GM21528 (cell line): ENCODE data around the gene MAPK10.

Experiments
- ATAC-seq: cut with Tn5 transposase; IDR thresholded peaks from one replicate; pipeline ENCODE4 v1.9.1; 2021; ENCODE audit warnings: mild to moderate bottlenecking, moderate library complexity; ENCODE audit not compliant: unreplicated experiment, low FRiP score

Gene MAPK10

GRCh38 chr4:86359944-86360478, at the start of gene MAPK10:
MAPK10 (minus strand) TSS chr4:86360053.
- peak; percentile 99 for ATAC-seq

- no peak for ATAC-seq
Observed at GRCh38 chr4:86403575-86403974, 43.7 kb upstream of the MAPK10 start.

GRCh38 chr4:86401826-86402225, 42.0 kb upstream of the MAPK10 start:
- no peak for ATAC-seq

DNA sequence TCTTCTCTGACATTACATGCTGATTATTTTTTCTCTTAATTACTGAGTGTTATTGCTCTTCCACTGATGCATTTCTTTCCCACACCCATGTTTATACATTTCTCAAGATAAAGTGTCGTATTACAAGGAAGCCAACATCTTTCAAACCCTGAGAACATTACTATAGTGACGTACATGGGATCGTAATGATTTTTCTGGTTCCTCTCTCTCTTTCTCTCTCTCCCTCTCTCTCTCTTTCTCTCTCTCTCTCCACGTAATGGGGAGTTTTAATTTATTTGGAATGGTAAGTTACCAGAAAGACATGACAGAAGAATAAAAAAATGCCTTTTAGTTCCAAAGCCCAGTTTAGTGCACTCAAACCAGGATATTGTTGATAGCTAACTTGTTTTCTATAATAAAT, 40.4 kb upstream of the MAPK10 start:
- no peak for ATAC-seq

GRCh38 chr4:86398187-86398586, 38.3 kb upstream of the MAPK10 start:
- no peak for ATAC-seq

DNA sequence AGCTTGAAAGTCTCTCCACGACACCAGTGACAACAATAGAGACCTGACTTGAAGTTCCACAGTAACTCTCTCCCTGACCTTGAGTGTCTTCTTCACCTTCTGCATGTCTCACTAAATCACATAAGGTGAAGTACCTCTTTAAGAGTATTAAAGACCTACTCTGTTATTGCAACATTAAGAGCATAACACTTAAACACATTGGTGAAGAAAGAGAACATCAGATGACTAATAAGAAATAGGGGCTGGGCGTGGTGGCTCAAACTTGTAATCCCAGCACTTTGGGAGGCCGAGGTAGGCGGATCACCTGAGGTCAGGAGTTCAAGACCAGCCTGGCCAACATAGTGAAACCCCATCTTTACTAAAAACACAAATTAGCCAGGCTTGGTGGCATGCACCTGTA, 33.9 kb upstream of the MAPK10 start:
- ATAC-seq, result no peak

DNA sequence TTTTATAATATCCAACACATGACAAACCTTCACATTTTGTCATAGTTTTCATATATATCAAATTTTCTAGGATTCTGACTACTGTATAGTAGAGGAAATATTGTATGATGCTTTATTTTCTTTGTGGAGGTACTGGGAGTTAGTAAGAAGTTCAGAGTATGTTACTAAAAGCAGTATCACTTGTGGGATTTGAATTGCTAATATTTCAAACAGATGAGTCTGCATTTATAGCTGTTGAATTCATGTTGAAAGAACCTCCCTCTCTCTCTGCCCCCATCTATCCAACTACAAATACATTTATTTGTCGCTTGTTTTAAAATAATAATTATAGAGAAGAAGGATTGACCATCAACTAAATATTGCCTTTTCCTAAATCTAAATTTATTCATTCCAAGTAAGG, 29.8 kb upstream of the MAPK10 start:
- ATAC-seq, result no peak

GRCh38 chr4:86388252-86388651, 28.4 kb upstream of the MAPK10 start:
- ATAC-seq, result no peak

GRCh38 chr4:86386817-86387415, 27.1 kb upstream of the MAPK10 start:
- no peak for ATAC-seq

- ATAC-seq, result no peak
Observed at GRCh38 chr4:86386201-86386600, 26.3 kb upstream of the MAPK10 start.

GRCh38 chr4:86381431-86381830, 21.6 kb upstream of the MAPK10 start:
- no peak for ATAC-seq

DNA sequence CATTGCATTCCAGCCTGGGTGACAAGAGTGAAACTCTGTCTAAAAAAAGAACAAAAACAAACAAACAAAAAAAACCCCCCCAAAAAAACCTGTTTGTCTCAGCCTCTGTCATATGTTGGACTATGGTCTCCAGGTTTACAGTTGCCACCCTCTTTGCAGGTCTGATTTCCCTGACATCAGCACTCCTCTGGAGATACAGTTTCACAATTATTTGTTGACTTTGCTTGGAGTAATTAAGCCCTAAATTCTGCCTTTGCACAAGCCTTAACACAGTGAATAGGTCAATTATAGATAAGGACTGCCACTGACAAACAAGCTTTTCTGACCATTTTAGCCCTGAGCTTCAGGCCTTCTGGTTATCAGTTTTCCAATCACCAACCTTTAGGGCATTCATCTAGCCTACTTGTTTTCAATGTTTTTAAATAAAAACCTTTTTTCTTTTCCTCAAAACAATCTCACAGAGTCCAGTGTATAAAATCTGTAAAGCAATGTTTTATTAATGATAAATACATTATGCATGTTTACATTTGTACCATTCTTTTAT, 20.4 kb upstream of the MAPK10 start:
- ATAC-seq, result no peak

DNA sequence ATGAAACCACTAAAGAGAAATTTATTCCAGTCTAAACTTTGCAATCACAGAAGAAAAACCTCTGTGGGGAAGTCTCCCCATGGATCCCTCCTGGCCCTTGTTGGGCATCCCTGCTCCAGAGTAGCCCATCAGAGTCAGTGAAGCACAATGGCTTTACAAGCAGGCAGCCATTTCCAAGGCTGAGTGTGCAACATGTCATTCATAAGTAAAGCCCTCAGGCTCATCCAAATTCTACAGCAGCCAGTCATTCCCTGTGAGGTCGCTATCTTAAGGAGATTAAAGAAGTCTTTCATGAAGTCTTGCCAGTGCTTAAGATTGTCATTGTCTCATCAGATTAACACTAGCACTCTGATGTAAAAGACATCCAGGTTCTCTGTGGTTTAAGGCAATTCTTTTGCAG, 17.0 kb upstream of the MAPK10 start:
- no peak for ATAC-seq

DNA sequence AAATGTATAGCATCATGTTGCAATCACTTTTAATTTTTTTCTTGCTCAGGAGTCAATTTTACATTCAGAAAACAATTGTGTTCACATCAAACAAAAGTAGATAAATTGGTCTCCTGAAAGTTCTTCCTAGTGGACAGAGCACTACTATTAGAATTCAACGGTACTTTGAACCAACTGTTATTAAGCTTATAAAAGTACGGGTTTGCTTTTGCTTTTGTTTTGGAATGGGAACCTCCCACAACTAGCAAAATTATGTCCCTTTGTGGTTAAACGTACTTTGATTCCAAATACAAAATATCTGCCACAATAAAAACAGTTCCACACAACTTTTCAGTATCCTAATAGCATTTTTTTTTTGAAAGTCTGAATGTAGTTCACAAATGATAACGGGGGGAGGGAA, 8.6 kb upstream of the MAPK10 start:
- ATAC-seq, result no peak

GRCh38 chr4:86367577-86367976, 7.7 kb upstream of the MAPK10 start:
- ATAC-seq, result no peak

- no peak for ATAC-seq
Observed at GRCh38 chr4:86366920-86367319, 7.1 kb upstream of the MAPK10 start.

GRCh38 chr4:86362510-86362909, 2.7 kb upstream of the MAPK10 start:
- no peak for ATAC-seq

GRCh38 chr4:86358257-86358656, 1.6 kb downstream of the MAPK10 start:
- ATAC-seq, result no peak

DNA sequence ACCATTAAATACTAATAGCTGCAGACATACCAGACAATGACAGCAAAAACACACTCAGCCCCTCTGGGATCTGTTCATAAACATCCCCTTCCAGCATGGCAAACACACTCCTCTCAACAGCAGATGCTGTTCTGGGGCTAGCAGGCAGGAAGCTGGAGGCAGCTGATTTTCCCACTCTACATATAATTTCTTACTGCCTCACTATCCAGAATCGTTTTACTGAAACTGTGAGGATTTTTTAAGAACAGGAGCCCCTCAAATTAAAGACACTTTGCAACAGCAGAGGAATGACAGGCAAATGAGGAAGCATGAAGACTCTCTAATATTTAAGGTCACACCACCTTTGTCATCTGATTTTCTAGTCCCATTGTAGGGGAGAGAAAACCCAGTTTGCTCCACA, 2.2 kb downstream of the MAPK10 start:
- no peak for ATAC-seq

DNA sequence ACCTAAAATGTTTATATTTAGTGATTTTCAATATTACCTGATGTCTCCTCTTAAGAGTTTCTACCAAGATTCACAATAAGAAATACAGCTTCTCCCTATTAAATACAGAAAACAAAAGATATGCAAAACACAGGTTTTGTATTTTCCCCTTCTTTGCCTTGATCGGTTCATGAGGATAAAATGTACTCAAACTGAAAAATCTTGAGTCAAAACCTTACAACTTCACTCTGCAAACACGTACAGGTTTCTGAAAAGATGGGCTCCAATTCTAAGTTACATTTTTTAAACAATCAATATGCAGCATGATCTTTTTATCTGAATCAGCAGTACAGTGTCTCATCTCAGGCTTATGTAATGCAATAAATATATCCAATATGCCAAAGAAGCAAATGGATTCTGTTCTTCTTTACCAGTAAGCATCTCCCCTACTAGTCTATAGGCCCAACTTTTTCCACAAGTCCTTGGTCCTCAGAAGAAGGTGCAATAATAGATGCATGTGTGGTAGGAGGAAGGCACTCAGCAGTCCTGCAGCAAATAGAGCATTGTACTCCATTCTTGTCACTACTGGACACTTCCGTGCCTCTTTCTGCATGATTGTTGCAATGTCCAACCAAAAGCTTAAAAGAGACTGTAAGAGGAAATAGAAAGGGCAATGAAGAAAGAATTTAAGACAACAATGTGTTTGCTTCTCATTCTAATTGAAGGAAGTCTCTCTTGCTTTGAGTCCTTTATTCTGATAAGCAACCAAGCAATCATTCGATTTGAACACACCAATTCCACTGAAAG, 3.2 kb downstream of the MAPK10 start:
- no peak for ATAC-seq

- ATAC-seq, result no peak
Observed at GRCh38 chr4:86354390-86354789, 5.5 kb downstream of the MAPK10 start.

DNA sequence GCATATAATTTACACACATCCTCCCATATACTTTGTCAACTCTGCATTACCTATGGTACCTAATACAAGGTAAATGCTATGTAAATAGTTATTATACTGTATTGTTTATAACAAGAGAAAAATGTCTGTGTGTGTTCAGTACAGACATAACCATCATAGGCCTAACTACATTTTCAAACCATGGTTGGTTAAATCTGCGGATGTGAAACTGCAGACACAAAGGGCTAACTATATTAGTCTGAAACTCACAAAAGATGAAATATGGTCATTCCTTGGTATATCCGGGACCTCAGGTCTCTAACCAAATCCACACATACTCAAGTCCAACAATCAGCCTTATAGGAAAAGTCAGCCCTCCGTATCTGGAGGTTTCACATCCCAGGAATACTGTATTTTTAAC, 13.5 kb downstream of the MAPK10 start:
- no peak for ATAC-seq
